K562 (cell line): ENCODE measurements around the gene RNF181.

Experiments
- MBD2 ChIP-seq: sonication (generic); IDR thresholded peaks from 2 replicates; pipeline ENCODE4 v1.6.1; 2016; ENCODE audit warnings: low read depth, borderline replicate concordance
- NFATC3 ChIP-seq: fragments of 450-650 bp; IDR thresholded peaks from 2 replicates; pipeline ENCODE4 v1.6.1; 2017; ENCODE audit warnings: mild to moderate bottlenecking
- PHF8 ChIP-seq: fragments of 200-600 bp; sonication (generic); IDR thresholded peaks from 2 replicates; pipeline ENCODE4 v1.6.1; 2012; ENCODE audit warnings: mixed run types, mild to moderate bottlenecking, inconsistent platforms, low read length, moderate library complexity, borderline replicate concordance
- RAD51 ChIP-seq: fragments of 450-650 bp; IDR thresholded peaks from 2 replicates; pipeline ENCODE4 v1.7.1; 2016; ENCODE audit warnings: low read depth, mild to moderate bottlenecking, borderline replicate concordance
- ZNF507 ChIP-seq: conservative IDR thresholded peaks from 2 replicates; pipeline ENCODE4 v1.6.1; 2017; ENCODE audit warnings: missing genetic modification characterization, missing compliant biosample characterization

DNA sequence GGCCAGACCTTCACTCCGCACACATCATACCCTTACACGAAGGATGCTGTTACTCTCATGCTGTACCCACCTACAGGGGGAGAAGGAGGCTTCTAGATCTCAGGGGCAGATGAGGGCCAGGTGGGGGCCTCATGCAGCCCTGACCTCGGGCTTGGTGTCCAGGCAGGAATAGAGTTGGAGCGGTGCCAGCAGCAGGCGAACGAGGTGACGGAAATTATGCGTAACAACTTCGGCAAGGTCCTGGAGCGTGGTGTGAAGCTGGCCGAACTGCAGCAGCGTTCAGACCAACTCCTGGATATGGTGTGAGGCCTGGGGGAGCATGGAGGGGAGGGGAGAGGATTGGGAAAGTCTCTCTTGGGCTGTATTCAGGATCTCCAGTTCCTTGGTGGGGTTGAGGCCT is 4.0 kb upstream of the RNF181 start:
- no peak for TF ChIP-seq PHF8
- TF ChIP-seq MBD2: no peak
- no peak for TF ChIP-seq RAD51
- no peak for TF ChIP-seq ZNF507 (tag)
- TF ChIP-seq NFATC3: no peak
